ENCODE measurements around the gene FHIP2A.

FHIP2A gene

GRCh38 chr10:114859222-114859621, 37.6 kb downstream of the FHIP2A start:
- 94% methylated on average over 7 of the region's 7 CpGs for WGBS
- Histone ChIP-seq H3K9ac (ENCODE audit: low read depth, low read length) (no peak overlapping the region), H3K4me3 (ENCODE audit: low read length) (no peak overlapping the region), H3K36me3 (ENCODE audit: insufficient read depth, low read length) (peaks cover 85% of the 10 kb centered on the region), H3K9me3 (ENCODE audit: insufficient read depth, low read depth, low read length) (no peaks in the 10 kb centered on the region), H3K4me1 (ENCODE audit: insufficient read depth, low read length) (no peaks in the 10 kb centered on the region), H3K27me3 (ENCODE audit: insufficient read depth, low read length) (no peaks in the 10 kb centered on the region), H3K27ac (ENCODE audit: low read depth, low read length) (no peak overlapping the region)

DNA sequence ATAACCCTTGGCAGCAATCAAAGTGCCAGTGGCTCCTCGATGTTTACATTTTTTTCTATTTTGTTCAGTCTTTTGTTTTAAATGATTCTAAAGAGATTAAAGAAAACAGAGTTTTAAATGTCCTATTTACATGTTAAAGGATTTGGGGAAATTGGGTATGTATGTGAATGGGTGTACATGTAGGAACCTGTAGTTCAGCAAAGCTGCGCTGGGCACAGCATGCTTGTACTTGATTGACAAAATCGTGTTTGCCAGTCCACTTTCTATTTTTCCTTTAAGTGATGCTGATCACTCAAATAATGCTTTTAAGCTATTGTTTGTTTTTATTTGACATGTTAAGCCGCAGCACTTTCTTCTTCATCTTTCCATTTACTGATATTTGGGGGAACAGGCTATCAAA, 40.9 kb downstream of the FHIP2A start:
- no peak overlapping the region for H3K4me3 ChIP-seq (ENCODE audit: low read length)
- no peak overlapping the region for H3K9ac ChIP-seq (ENCODE audit: low read depth, low read length)
- H3K27me3 ChIP-seq (ENCODE audit: insufficient read depth, low read length), result no peaks in the 10 kb centered on the region
- no peaks in the 10 kb centered on the region for H3K4me1 ChIP-seq (ENCODE audit: insufficient read depth, low read length)
- H3K27ac ChIP-seq (ENCODE audit: low read depth, low read length), result no peak overlapping the region
- WGBS, result 92% methylated on average over 4 of the region's 4 CpGs
- H3K36me3 ChIP-seq (ENCODE audit: insufficient read depth, low read length), result peaks cover 63% of the 10 kb centered on the region
- H3K9me3 ChIP-seq (ENCODE audit: insufficient read depth, low read depth, low read length), result no peaks in the 10 kb centered on the region

- no peaks in the 10 kb centered on the region for H3K4me1 ChIP-seq (ENCODE audit: insufficient read depth, low read length)
- no peak overlapping the region for H3K4me3 ChIP-seq (ENCODE audit: low read length)
- peaks cover 23% of the 10 kb centered on the region for H3K36me3 ChIP-seq (ENCODE audit: insufficient read depth, low read length)
- no peaks in the 10 kb centered on the region for H3K27me3 ChIP-seq (ENCODE audit: insufficient read depth, low read length)
- no peaks in the 10 kb centered on the region for H3K9me3 ChIP-seq (ENCODE audit: insufficient read depth, low read depth, low read length)
- no peak overlapping the region for H3K27ac ChIP-seq (ENCODE audit: low read depth, low read length)
- H3K9ac ChIP-seq (ENCODE audit: low read depth, low read length), result no peak overlapping the region
- WGBS, result 91% methylated on average over 1 of the region's 2 CpGs
Observed at GRCh38 chr10:114867365-114867764, 45.8 kb downstream of the FHIP2A start.

- no CpG with 5 or more reads among the region's 1 CpG for WGBS
Observed at GRCh38 chr10:114868870-114869519, 47.4 kb downstream of the FHIP2A start.

DNA sequence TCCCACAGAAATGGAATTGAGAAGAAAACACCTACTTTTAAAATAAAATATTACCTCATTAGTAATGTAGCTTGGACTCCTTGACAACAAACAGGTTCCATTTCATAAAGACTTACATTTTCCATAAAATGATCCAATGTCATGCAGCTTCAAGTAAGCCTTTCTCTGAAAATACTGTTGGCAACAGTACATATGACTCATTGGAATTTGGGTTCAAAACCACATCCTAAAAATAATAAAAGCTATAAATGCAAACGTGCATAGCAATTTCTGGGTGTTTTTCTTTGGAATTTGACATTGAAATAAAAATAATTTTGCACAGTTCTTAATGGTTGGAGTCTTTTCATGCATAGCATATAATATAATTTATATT, 47.9 kb downstream of the FHIP2A start:
- Histone ChIP-seq H3K27ac (ENCODE audit: low read depth, low read length) (no peak overlapping the region), H3K36me3 (ENCODE audit: insufficient read depth, low read length) (peaks cover 3% of the 10 kb centered on the region), H3K4me1 (ENCODE audit: insufficient read depth, low read length) (no peaks in the 10 kb centered on the region), H3K9ac (ENCODE audit: low read depth, low read length) (no peak overlapping the region), H3K27me3 (ENCODE audit: insufficient read depth, low read length) (no peaks in the 10 kb centered on the region), H3K4me3 (ENCODE audit: low read length) (no peak overlapping the region), H3K9me3 (ENCODE audit: insufficient read depth, low read depth, low read length) (no peaks in the 10 kb centered on the region)
- 100% methylated on average over 1 of the region's 1 CpG for WGBS

More at GRCh38 chr10:114868870-114869519, 47.4 kb downstream of the FHIP2A start:
- Histone ChIP-seq H3K9ac (ENCODE audit: low read depth, low read length) (no peak overlapping the region), H3K27me3 (ENCODE audit: insufficient read depth, low read length) (no peaks in the 10 kb centered on the region), H3K4me3 (ENCODE audit: low read length) (no peak overlapping the region), H3K4me1 (ENCODE audit: insufficient read depth, low read length) (no peaks in the 10 kb centered on the region), H3K27ac (ENCODE audit: low read depth, low read length) (no peak overlapping the region), H3K9me3 (ENCODE audit: insufficient read depth, low read depth, low read length) (no peaks in the 10 kb centered on the region), H3K36me3 (ENCODE audit: insufficient read depth, low read length) (peaks cover 8% of the 10 kb centered on the region)

DNA sequence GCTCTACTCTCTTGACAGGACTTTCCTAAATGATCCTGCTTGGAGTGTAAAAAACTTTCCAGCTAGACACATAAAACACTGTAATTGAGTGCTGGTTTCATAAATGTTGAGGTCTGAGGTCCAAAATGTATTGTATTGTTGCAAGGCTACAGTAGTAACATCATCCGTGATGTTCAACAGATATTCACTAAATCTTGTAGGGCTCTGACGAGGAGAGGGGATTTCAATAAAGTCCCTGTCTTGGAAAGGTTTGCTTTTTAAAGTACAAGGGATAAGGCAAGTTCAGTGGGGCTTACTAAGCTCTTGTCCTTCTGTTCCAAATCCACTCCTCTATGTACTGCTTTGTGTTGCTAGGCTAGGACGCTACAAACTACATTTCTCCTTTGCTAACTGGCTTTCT, 48.9 kb downstream of the FHIP2A start:
- WGBS, result 92% methylated on average over 2 of the region's 3 CpGs
- H3K27ac ChIP-seq (ENCODE audit: low read depth, low read length), result no peak overlapping the region
- no peak overlapping the region for H3K4me3 ChIP-seq (ENCODE audit: low read length)
- no peaks in the 10 kb centered on the region for H3K4me1 ChIP-seq (ENCODE audit: insufficient read depth, low read length)
- no peaks in the 10 kb centered on the region for H3K27me3 ChIP-seq (ENCODE audit: insufficient read depth, low read length)
- no peak overlapping the region for H3K9ac ChIP-seq (ENCODE audit: low read depth, low read length)
- H3K36me3 ChIP-seq (ENCODE audit: insufficient read depth, low read length), result no peaks in the 10 kb centered on the region
- H3K9me3 ChIP-seq (ENCODE audit: insufficient read depth, low read depth, low read length), result no peaks in the 10 kb centered on the region

GRCh38 chr10:114871379-114871778, 49.8 kb downstream of the FHIP2A start:
- Histone ChIP-seq H3K27ac (ENCODE audit: low read depth, low read length) (no peak overlapping the region), H3K9ac (ENCODE audit: low read depth, low read length) (no peak overlapping the region), H3K27me3 (ENCODE audit: insufficient read depth, low read length) (no peaks in the 10 kb centered on the region), H3K36me3 (ENCODE audit: insufficient read depth, low read length) (no peaks in the 10 kb centered on the region), H3K4me1 (ENCODE audit: insufficient read depth, low read length) (no peaks in the 10 kb centered on the region), H3K9me3 (ENCODE audit: insufficient read depth, low read depth, low read length) (no peaks in the 10 kb centered on the region), H3K4me3 (ENCODE audit: low read length) (no peak overlapping the region)
- WGBS, result 89% methylated on average over 2 of the region's 2 CpGs

All from HUES64 (cell line).